Fibroblast of pulmonary artery (primary cell): ENCODE data around the gene PAK4.

ENCODE experiments used
- DNase-seq: peaks from one replicate; pipeline ENCODE4 v3.0.0-alpha.2; 2010; ENCODE audit warnings: low read depth
- H3K4me3 ChIP-seq: replicated peaks from 2 replicates; pipeline ENCODE4 v1.5.1; 2011; ENCODE audit warnings: low read depth, mild to moderate bottlenecking, control low read depth, low read length, moderate library complexity
- CTCF ChIP-seq: IDR thresholded peaks from 2 replicates; pipeline ENCODE4 v1.5.1; 2011; ENCODE audit warnings: mild to moderate bottlenecking, control low read depth, low read length, inconsistent platforms; ENCODE audit errors: missing control alignments

PAK4 gene

DNA sequence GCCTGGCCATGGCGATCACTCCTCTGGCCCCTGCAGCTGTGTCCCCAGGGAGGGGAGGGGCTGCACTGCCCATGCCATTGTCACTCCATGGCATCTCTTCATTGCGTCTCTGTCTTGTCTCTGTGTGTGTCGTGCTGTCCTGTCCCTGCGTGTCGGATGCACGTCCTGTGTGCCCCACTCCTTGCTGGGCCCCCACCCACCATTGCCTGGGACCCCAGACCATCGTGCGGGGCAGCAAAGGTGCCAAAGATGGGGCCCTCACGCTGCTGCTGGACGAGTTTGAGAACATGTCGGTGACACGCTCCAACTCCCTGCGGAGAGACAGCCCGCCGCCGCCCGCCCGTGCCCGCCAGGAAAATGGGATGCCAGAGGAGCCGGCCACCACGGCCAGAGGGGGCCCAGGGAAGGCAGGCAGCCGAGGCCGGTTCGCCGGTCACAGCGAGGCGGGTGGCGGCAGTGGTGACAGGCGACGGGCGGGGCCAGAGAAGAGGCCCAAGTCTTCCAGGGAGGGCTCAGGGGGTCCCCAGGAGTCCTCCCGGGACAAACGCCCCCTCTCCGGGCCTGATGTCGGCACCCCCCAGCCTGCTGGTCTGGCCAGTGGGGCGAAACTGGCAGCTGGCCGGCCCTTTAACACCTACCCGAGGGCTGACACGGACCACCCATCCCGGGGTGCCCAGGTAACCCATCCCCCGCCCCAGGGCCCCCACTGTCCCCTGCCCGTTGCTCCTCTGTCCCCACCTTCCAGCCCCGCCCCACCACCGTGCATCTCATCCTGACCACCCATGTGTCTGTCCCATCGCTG lies 47.3 kb downstream of the PAK4 start:
- no peak overlapping the region for H3K4me3 ChIP-seq
- no peak for TF ChIP-seq CTCF
- DNase-seq, result no peak

GRCh38 chr19:39173502-39173991 lies 48.0 kb downstream of the PAK4 start:
- TF ChIP-seq CTCF, result no peak
- no peak for DNase-seq
- H3K4me3 ChIP-seq, result no peak overlapping the region

- TF ChIP-seq CTCF, result no peak
- no peak for DNase-seq
- no peak overlapping the region for H3K4me3 ChIP-seq
Measured at GRCh38 chr19:39174142-39174541, 48.6 kb downstream of the PAK4 start.

DNA sequence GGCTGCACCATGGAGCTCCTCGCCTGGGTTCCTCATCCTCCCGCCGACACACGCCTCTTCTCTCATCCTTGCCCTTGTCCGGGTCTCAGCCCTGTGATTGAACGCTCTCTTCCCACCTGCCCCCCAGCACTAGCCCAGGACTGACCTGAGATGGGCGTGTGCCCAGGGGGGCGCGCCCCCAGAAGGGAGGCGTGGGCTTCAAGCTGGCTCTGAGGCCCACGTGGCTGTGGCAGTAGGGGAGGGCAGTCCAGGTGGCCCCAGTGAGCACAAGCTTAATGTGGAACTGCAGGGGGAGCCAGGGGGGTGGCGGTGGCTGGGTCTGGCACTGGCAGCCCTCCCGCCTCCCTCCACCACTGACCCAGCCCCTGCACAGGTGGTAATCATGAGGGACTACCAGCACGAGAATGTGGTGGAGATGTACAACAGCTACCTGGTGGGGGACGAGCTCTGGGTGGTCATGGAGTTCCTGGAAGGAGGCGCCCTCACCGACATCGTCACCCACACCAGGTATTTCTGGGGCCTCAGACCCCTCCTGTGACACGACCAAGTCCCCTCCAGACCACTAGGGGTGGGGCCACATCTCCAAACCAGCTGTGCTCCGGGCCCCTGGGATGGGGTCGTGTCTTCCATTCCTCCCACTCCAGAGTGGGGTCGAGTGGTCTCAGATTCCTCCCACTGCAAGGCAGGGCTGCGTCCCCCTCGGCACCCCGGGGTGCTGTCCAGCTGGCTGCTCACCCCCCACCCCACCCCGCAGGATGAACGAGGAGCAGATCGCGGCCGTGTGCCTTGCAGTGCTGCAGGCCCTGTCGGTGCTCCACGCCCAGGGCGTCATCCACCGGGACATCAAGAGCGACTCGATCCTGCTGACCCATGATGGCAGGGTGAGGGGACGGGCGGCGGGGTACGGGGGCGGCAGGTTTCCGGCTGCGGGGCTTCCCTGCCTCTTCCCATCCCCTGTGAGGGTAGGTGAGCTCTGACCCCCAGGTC lies 49.3 kb downstream of the PAK4 start:
- H3K4me3 ChIP-seq, result no peak overlapping the region
- DNase-seq, result no peak
- TF ChIP-seq CTCF, result no peak

GRCh38 chr19:39175564-39175963 lies 50.0 kb downstream of the PAK4 start:
- no peak for TF ChIP-seq CTCF
- no peak for DNase-seq
- H3K4me3 ChIP-seq, result no peak overlapping the region

DNA sequence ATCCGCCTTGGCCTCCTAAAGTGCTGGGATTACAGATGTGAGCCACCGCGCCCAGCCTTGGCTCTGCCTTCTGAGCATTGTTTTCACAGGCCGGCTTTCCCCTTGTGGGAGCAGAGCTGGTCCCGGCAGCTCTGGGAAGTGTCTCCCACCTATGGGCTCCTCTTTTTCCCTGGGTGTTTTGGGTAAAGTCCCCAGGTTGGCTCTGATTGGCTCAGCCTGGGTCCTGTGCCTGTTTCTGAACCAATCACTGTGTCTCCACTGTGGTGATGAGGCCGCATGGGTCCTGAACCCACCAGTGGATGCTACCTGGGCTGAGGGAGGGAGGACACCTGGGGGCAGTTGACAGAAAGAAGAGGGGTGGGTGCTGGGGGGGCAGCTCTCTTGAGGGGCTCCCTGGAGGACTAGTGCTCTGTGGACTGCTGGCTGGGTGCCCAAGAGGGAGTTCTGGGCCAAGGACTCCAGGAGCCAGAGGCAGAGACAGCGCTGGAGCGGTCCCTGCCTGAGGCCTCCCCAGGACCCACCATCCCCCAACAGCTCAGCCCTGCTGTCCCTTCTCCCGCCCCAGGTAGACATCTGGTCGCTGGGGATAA lies 51.6 kb downstream of the PAK4 start:
- no peak for TF ChIP-seq CTCF
- no peak for DNase-seq
- no peak overlapping the region for H3K4me3 ChIP-seq
